PFSK-1 (cell line): ENCODE results near the gene GLIPR1L1.

ENCODE experiments used
- FOXP2 ChIP-seq: optimal IDR thresholded peaks from 2 replicates; pipeline ENCODE3; 2011; ENCODE audit warnings: borderline replicate concordance, control low read depth, inconsistent platforms; ENCODE audit not compliant: insufficient read depth; ENCODE audit errors: extremely low read length, extremely low read depth
- POLR2AphosphoS5 ChIP-seq: IDR thresholded peaks from 2 replicates; pipeline ENCODE4 v1.6.1; 2012; ENCODE audit warnings: low read depth, mild to moderate bottlenecking, control low read depth, low read length, moderate library complexity
- SIN3A ChIP-seq: IDR thresholded peaks from 2 replicates; pipeline ENCODE4 v1.6.1; 2012; ENCODE audit warnings: mild to moderate bottlenecking, low read length, moderate library complexity, borderline replicate concordance; ENCODE audit not compliant: insufficient read depth
- TAF1 ChIP-seq: IDR thresholded peaks from 2 replicates; pipeline ENCODE4 v1.6.1; 2012; ENCODE audit warnings: low read length, control low read depth, borderline replicate concordance; ENCODE audit not compliant: insufficient read depth
- TF ChIP-seq, protein P1 (sequence below), 2 experiments: IDR thresholded peaks; 2 replicates each; pipeline versions ENCODE4 v1.6.1 to v1.8.0; 2011 to 2012; ENCODE audit warnings: low read depth in 2 of 2, low read length in 2 of 2, control low read depth in 1 of 2, inconsistent platforms in 1 of 2, mild to moderate bottlenecking in 1 of 2, moderate library complexity in 1 of 2; ENCODE audit not compliant: insufficient read depth in 1 of 2

Gene GLIPR1L1

DNA sequence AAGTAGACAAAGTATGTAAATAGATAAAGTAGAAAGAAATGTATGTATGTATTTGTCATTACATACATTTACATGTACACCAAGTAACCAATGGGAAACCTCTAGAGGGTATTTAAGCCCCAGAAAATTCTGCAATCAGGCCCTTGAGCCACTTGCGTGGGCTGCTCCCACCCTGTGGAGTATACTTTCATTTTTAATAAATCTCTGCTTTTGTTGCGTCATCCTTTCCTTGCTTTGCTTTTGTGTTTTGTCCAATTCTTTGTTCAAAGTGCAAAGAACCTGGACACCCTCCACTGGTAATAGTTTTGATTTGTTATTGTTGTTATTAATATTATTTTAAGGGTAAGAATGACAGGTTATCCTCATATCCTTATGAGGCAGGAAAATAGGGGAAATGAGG lies 26.2 kb upstream of the GLIPR1L1 start:
- no peak for TF ChIP-seq FOXP2
- no peak for TF ChIP-seq TAF1
- no peak for TF ChIP-seq POLR2AphosphoS5
- no peak for TF ChIP-seq SIN3A

DNA sequence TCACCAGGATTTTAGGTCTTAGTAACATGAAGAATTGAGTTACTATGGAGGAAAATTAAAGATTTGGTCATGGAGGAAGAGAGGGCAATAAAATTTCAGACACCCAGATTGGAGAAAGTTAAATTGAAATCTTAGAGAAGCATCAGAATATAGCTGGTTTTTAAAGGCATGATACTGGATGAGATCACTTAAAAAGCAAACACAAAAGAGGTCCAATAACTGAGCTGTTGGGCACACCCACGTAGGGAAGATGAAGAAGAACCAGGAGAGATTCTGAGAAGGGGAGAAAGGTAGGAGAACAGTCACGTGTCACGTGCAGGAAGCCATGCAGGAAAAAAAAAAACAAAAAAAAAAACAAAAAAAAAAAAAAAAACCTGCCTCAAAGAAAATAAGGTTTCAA lies 23.1 kb upstream of the GLIPR1L1 start:
- TF ChIP-seq, protein P1, sequence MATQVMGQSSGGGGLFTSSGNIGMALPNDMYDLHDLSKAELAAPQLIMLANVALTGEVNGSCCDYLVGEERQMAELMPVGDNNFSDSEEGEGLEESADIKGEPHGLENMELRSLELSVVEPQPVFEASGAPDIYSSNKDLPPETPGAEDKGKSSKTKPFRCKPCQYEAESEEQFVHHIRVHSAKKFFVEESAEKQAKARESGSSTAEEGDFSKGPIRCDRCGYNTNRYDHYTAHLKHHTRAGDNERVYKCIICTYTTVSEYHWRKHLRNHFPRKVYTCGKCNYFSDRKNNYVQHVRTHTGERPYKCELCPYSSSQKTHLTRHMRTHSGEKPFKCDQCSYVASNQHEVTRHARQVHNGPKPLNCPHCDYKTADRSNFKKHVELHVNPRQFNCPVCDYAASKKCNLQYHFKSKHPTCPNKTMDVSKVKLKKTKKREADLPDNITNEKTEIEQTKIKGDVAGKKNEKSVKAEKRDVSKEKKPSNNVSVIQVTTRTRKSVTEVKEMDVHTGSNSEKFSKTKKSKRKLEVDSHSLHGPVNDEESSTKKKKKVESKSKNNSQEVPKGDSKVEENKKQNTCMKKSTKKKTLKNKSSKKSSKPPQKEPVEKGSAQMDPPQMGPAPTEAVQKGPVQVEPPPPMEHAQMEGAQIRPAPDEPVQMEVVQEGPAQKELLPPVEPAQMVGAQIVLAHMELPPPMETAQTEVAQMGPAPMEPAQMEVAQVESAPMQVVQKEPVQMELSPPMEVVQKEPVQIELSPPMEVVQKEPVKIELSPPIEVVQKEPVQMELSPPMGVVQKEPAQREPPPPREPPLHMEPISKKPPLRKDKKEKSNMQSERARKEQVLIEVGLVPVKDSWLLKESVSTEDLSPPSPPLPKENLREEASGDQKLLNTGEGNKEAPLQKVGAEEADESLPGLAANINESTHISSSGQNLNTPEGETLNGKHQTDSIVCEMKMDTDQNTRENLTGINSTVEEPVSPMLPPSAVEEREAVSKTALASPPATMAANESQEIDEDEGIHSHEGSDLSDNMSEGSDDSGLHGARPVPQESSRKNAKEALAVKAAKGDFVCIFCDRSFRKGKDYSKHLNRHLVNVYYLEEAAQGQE (IDR thresholded peaks at IDR 0.05; ENCODE audit: insufficient read depth in 1 of 2, low read depth in 2 of 2, low read length in 2 of 2): no peak
- TF ChIP-seq POLR2AphosphoS5: no peak
- no peak for TF ChIP-seq SIN3A
- no peak for TF ChIP-seq FOXP2
- no peak for TF ChIP-seq TAF1

DNA sequence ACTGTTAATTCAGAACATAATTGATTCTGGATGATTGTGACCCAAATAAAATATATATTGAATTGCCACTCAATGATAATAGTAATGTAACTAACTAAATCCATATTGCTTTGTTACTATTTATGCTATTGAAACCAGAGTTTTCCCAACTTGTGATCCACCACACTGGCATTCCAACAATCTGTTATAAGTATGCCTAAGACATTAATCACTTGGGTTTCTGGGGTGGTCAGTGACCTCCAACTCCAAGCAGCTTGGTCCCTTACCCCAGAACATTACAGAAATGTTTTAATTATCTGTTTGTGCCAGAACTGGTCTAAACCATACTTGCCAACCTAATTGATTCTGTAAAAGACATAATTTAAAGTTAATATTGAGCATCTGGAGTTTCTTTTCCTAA lies 19.0 kb upstream of the GLIPR1L1 start:
- TF ChIP-seq FOXP2 (no peak), POLR2AphosphoS5 (no peak), TAF1 (no peak), SIN3A (no peak)
- TF ChIP-seq, protein P1 (IDR thresholded peaks at IDR 0.05; ENCODE audit: insufficient read depth in 1 of 2, low read depth in 2 of 2, low read length in 2 of 2): no peak

DNA sequence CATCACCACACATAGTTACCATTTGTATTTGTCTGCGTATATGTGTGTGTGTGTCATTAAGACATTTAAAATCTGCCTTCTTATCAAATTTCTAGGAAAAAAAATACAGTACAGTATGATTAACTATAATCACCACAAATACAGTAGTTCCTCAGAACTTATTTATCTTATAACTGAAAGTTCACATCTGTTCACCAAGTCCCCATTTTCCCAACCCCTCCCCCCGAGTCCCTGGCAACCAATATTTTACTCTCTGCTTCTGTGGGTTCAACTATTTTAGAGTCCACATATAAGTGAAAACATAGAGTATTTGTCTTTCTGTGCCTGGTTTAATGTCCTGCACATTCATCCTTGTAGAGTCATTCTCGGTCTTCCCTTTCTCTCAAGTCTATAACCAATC lies 16.7 kb upstream of the GLIPR1L1 start:
- TF ChIP-seq TAF1 (no peak), POLR2AphosphoS5 (no peak), SIN3A (no peak), FOXP2 (no peak)
- TF ChIP-seq, protein P1 (IDR thresholded peaks at IDR 0.05; ENCODE audit: insufficient read depth in 1 of 2, low read depth in 2 of 2, low read length in 2 of 2): no peak

DNA sequence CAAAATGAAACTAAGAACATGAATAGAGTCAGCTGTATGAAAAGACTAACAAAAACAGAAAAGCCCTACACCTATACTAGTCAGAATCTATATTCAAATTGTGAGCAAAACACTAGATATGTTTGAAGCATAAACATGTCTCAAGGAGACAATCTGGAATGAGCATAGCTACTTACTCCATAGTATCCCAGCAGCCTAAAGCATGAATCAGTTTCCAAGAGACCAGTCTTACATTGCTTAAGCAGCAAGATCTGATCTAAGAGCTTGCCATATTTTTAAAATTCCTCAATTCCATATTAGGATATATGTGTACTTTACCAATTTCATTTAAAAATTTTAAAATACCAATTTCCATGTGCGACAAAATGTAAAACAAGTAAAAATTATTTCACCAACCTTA lies 12.0 kb upstream of the GLIPR1L1 start:
- TF ChIP-seq POLR2AphosphoS5 (no peak), SIN3A (no peak)

DNA sequence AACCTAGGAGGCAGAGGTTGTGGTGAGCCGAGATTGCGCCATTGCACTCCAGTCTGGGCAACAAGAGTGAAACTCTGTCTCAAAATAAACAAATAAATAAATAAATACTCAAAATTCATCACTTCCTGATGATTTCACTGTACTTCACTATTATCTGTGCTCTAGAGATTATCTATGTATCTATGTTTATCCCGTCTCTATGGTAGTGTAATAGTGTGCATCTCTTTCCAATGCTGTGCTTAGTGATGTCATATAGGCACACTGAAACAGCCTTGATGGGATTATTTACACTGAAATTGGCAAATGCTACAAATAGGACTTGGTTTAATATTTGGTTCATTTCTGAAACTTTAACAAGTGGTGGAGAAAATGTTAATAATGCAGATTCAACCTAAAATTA lies 10.8 kb upstream of the GLIPR1L1 start:
- TF ChIP-seq, protein P1 (IDR thresholded peaks at IDR 0.05; ENCODE audit: insufficient read depth in 1 of 2, low read depth in 2 of 2, low read length in 2 of 2): no peak
- TF ChIP-seq POLR2AphosphoS5 (no peak), FOXP2 (no peak), SIN3A (no peak), TAF1 (no peak)
